ENCODE data around the gene BEND5. TPM values are rescaled to one million over a fixed set of nuclear protein-coding genes. Genes with fewer than 3 reads are reported as not detected.

The BEND5 gene
- total and polyA plus RNA-seq, 2 experiments from 2014 or later = 12.1 to 29.0 TPM

GRCh38 chr1:48746906-48747305, 29.8 kb downstream of the BEND5 start:
- Histone ChIP-seq H3K27me3 (no peaks in the 10 kb centered on the region), H3K27ac (no peak overlapping the region), H3K9me3 (ENCODE audit: low read depth) (no peaks in the 10 kb centered on the region), H3K4me3 (no peak overlapping the region), H3K36me3 (peaks cover 2% of the 10 kb centered on the region), H3K4me1 (ENCODE audit: low read depth) (no peaks in the 10 kb centered on the region)
- no peak for DNase-seq (ENCODE audit: low read depth in 1 of 2, low spot score in 1 of 2)
- TF ChIP-seq, protein P1, sequence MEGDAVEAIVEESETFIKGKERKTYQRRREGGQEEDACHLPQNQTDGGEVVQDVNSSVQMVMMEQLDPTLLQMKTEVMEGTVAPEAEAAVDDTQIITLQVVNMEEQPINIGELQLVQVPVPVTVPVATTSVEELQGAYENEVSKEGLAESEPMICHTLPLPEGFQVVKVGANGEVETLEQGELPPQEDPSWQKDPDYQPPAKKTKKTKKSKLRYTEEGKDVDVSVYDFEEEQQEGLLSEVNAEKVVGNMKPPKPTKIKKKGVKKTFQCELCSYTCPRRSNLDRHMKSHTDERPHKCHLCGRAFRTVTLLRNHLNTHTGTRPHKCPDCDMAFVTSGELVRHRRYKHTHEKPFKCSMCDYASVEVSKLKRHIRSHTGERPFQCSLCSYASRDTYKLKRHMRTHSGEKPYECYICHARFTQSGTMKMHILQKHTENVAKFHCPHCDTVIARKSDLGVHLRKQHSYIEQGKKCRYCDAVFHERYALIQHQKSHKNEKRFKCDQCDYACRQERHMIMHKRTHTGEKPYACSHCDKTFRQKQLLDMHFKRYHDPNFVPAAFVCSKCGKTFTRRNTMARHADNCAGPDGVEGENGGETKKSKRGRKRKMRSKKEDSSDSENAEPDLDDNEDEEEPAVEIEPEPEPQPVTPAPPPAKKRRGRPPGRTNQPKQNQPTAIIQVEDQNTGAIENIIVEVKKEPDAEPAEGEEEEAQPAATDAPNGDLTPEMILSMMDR (IDR thresholded peaks at IDR 0.05; ENCODE audit: low read depth, low read length) = no peak

- TF ChIP-seq, protein P1 (IDR thresholded peaks at IDR 0.05; ENCODE audit: low read depth, low read length) = no peak
- Histone ChIP-seq H3K27ac (no peak overlapping the region), H3K4me3 (no peak overlapping the region), H3K4me1 (ENCODE audit: low read depth) (no peaks in the 10 kb centered on the region), H3K36me3 (peaks cover 9% of the 10 kb centered on the region), H3K9me3 (ENCODE audit: low read depth) (no peaks in the 10 kb centered on the region), H3K27me3 (no peaks in the 10 kb centered on the region)
- DNase-seq (ENCODE audit: low read depth in 1 of 2, low spot score in 1 of 2) = no peak
Measured at GRCh38 chr1:48744032-48744431, 32.7 kb downstream of the BEND5 start.

- no peak overlapping the region for H3K27ac ChIP-seq
- TF ChIP-seq, protein P1 (IDR thresholded peaks at IDR 0.05; ENCODE audit: low read depth, low read length) = no peak
- H3K36me3 ChIP-seq = peaks cover 9% of the 10 kb centered on the region
- H3K27me3 ChIP-seq = no peaks in the 10 kb centered on the region
- no peak overlapping the region for H3K4me3 ChIP-seq
- H3K9me3 ChIP-seq (ENCODE audit: low read depth) = no peaks in the 10 kb centered on the region
- no peak for DNase-seq (ENCODE audit: low read depth in 1 of 2, low spot score in 1 of 2)
- H3K4me1 ChIP-seq (ENCODE audit: low read depth) = no peaks in the 10 kb centered on the region
Measured at GRCh38 chr1:48743480-48743879, 33.2 kb downstream of the BEND5 start.

DNA sequence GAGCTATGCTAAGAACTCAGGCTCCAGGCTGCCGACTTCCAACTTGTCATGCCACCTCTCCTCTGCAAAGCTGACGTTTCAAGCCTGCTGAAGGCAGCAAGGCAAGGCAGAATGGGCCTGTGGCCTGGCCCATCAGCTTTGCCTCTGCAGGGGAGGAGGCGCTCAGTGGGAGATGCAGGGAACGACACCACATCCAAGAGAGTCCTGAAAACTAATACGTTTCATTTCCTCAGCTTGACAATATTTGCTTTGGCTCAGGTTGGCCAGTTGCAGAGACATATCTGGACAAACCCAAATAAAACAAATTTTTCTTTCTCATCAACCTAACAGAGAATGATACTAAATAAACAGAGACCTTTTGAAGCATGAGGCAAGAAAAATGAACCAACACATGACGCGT, 35.3 kb downstream of the BEND5 start:
- Histone ChIP-seq H3K27ac (no peak overlapping the region), H3K9me3 (ENCODE audit: low read depth) (no peaks in the 10 kb centered on the region), H3K36me3 (peaks cover 9% of the 10 kb centered on the region), H3K4me3 (no peak overlapping the region), H3K4me1 (ENCODE audit: low read depth) (no peaks in the 10 kb centered on the region), H3K27me3 (no peaks in the 10 kb centered on the region)
- TF ChIP-seq, protein P1 (IDR thresholded peaks at IDR 0.05; ENCODE audit: low read depth, low read length) = no peak
- no peak for DNase-seq (ENCODE audit: low read depth in 1 of 2, low spot score in 1 of 2)

GRCh38 chr1:48740621-48741020, 36.1 kb downstream of the BEND5 start:
- TF ChIP-seq, protein P1 (IDR thresholded peaks at IDR 0.05; ENCODE audit: low read depth, low read length) = no peak
- no peak for DNase-seq (ENCODE audit: low read depth in 1 of 2, low spot score in 1 of 2)
- Histone ChIP-seq H3K27me3 (no peaks in the 10 kb centered on the region), H3K36me3 (peaks cover 16% of the 10 kb centered on the region), H3K9me3 (ENCODE audit: low read depth) (no peaks in the 10 kb centered on the region), H3K4me3 (no peak overlapping the region), H3K4me1 (ENCODE audit: low read depth) (no peaks in the 10 kb centered on the region), H3K27ac (no peak overlapping the region)

DNA sequence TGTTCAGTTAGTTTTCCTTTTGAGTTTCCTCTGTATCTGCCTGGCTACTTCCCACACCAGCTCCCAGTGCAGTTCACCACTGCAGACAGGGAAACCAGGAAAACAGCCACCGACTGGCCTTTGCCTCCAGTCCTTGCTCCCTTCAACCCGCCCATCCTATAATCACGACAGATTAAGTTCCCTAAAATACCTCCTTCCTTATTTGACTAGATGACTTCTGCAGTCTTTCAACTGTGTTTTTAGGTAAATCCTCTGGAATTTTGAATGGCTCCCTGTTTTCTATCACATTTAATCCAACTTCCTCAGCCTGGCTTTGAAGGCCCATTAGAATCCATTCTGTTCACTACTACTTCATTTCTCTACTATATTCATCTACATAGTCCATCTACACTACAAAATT, 37.6 kb downstream of the BEND5 start:
- Histone ChIP-seq H3K27me3 (no peaks in the 10 kb centered on the region), H3K4me3 (no peak overlapping the region), H3K36me3 (peaks cover 23% of the 10 kb centered on the region), H3K4me1 (ENCODE audit: low read depth) (no peaks in the 10 kb centered on the region), H3K27ac (no peak overlapping the region), H3K9me3 (ENCODE audit: low read depth) (no peaks in the 10 kb centered on the region)
- no peak for DNase-seq (ENCODE audit: low read depth in 1 of 2, low spot score in 1 of 2)
- TF ChIP-seq, protein P1 (IDR thresholded peaks at IDR 0.05; ENCODE audit: low read depth, low read length) = no peak

Data from cardiac muscle cell (in vitro differentiated cells and primary cell).